IPS-20b (cell line): ENCODE results near the gene CEMP1.
"Not testable (repeated sequence)": the region's sequence is repeated elsewhere in the genome, so short reads cannot be mapped to it uniquely, and the experiment has no call there.

Source experiments
- H3K27ac ChIP-seq: one replicate; pipeline ENCODE4 v1.5.1; 2013; ENCODE audit warnings: low read length
- H3K27me3 ChIP-seq: 2 replicates; pipeline ENCODE4 v1.6.1; 2013; ENCODE audit warnings: mild to moderate bottlenecking, low read length, inconsistent platforms; ENCODE audit not compliant: insufficient read depth
- H3K36me3 ChIP-seq: 2 replicates; pipeline ENCODE4 v1.6.1; 2013; ENCODE audit warnings: low read depth, mild to moderate bottlenecking, inconsistent platforms, low read length, moderate library complexity; ENCODE audit not compliant: insufficient read depth
- H3K4me1 ChIP-seq: 2 replicates; pipeline ENCODE4 v1.6.1; 2013; ENCODE audit warnings: mild to moderate bottlenecking, control low read depth, inconsistent platforms, low read length, moderate library complexity; ENCODE audit not compliant: insufficient read depth
- H3K4me3 ChIP-seq: 2 replicates; pipeline ENCODE4 v1.5.1; 2013; ENCODE audit warnings: mild to moderate bottlenecking, low read length, inconsistent platforms
- H3K9ac ChIP-seq: 2 replicates; pipeline ENCODE4 v1.6.1; 2013; ENCODE audit warnings: low read depth, mild to moderate bottlenecking, inconsistent platforms, low read length, moderate library complexity
- H3K9me3 ChIP-seq: 2 replicates; pipeline ENCODE4 v1.6.1; 2013; ENCODE audit warnings: mild to moderate bottlenecking, low read depth, low read length, inconsistent platforms; ENCODE audit not compliant: insufficient read depth

The CEMP1 gene

DNA sequence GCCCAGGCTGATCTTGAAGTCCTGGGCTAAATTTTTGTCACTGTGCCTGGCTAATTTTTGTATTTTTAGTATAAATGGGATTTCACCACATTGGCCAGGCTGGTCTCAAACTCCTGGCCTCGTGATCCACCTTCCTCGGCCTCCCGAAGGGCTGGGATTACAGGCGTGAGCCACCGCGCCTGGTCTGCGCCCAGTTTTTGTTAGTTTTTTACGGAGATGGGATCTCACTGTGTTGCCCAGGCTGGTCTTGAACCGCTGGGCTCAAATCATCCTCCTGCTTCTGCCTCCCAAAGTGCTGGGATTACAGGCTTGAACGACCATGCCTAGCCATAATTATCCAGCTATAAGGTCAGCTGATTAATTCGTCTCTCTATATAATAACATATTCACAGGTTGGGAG lies 2.7 kb upstream of the CEMP1 start:
- H3K27ac ChIP-seq: no peak overlapping the region
- H3K4me1 ChIP-seq: peaks cover 6% of the 10 kb centered on the region; the same call in 1 of the 2 replicates
- peaks cover 9% of the 10 kb centered on the region; the same call in 1 of the 2 replicates for H3K36me3 ChIP-seq

GRCh38 chr16:2533142-2533755 lies 2.0 kb upstream of the CEMP1 start:
- Histone ChIP-seq H3K36me3 (peaks cover 15% of the 10 kb centered on the region; the same call in 1 of the 2 replicates), H3K4me3 (peak overlapping the region; percentile 73)
- not testable (repeated sequence) for H3K9ac ChIP-seq, H3K4me1 ChIP-seq, H3K27me3 ChIP-seq, H3K9me3 ChIP-seq, H3K27ac ChIP-seq

More for the DNA sequence above, 2.7 kb upstream of the CEMP1 start:
- Histone ChIP-seq H3K27me3 (no peaks in the 10 kb centered on the region; the same call in 1 of the 2 replicates), H3K4me3 (no peak overlapping the region), H3K9ac (no peak overlapping the region), H3K9me3 (no peaks in the 10 kb centered on the region)

GRCh38 chr16:2532494-2533141 lies 1.4 kb upstream of the CEMP1 start:
- no peaks in the 10 kb centered on the region; the same call in 1 of the 2 replicates for H3K27me3 ChIP-seq
- H3K4me3 ChIP-seq: peak overlapping the region; percentile 73
- H3K36me3 ChIP-seq: peaks cover 17% of the 10 kb centered on the region; the same call in 1 of the 2 replicates
- no peak overlapping the region for H3K27ac ChIP-seq
- peaks cover 6% of the 10 kb centered on the region; the same call in 1 of the 2 replicates for H3K4me1 ChIP-seq
- peak overlapping the region; percentile 62; the same call in 1 of the 2 replicates for H3K9ac ChIP-seq
- no peaks in the 10 kb centered on the region for H3K9me3 ChIP-seq

DNA sequence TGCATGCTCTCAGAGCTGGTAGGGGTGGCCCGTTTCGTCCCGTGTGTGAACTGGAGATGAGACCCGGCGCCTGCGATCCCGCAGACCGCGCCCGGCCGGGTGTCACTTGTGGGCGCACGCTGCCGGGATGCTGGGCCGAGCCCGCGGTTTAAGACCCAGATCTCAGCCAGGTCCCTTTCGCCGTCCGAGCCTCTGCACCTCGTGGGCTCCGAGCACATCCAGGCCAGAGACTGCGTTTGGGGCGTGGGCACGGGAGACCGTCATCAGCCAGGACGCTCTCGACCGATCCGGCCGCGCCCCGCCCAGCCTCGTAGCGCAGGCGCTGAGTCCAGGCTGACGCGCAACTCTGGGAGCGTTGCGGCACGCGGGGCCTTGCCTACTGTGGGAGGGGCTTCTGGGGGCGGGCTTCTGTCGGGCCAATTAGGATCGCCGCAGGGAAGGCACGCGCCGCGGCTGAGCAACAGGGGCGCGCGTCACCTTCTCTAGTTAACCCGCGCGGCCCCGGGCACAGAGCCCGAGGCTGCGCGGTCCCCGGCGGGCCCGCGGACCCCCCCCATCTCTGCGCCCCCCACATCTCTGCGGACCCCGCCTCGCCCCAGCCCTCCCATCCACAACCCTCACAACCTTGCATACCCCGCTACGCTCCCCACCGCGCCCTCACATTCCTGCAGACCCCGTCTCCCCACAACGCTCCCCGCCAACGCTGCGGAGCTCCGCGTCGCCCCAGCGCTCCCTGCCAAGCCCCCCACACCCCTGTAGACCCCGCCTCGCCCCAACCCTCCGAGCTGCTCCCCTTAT lies 687 bp upstream of the CEMP1 start:
- Histone ChIP-seq H3K27me3 (no peaks in the 10 kb centered on the region; the same call in 1 of the 2 replicates), H3K9me3 (no peaks in the 10 kb centered on the region), H3K9ac (peak overlapping the region; percentile 65; the same call in 1 of the 2 replicates), H3K4me1 (peaks cover 6% of the 10 kb centered on the region; the same call in 1 of the 2 replicates), H3K27ac (no peak overlapping the region), H3K4me3 (peak overlapping the region; percentile 73), H3K36me3 (peaks cover 17% of the 10 kb centered on the region; the same call in 1 of the 2 replicates)

DNA sequence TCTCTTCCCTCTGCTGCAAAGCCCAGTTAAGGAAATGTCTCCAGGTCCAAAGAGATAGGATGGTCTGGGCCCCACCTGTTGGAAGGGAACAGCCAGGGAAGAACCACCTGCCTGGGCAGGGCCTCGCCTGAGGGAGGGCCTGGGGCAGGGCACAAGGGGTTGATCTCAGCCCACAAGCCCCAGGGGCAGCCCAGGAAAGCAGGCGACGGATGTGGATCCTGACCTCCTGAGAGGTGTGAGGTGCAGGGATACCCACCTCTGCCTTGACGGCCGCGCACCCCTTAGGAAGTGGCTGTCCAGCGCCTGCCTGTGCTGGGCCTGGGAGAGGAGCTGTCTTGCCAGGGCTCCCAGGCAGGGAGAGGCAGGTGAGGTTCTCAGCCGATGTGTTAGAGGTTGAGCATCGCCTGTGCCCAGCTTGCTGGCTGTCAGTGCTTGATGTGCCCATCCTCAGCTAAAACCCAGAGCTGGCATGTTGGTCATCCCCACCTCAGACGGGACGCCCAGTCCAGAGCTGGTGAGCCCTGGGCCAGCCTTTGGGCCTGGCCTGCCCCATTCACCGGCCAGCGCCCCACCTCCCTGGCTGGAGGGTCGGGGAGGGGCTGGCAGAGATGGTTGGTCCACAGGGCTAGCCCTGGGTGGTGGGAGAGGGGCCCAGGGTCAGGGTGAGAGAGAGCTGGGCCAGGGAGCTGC lies 434 bp downstream of the CEMP1 start:
- peak overlapping the region; percentile 65; the same call in 1 of the 2 replicates for H3K9ac ChIP-seq
- H3K4me1 ChIP-seq: peaks cover 6% of the 10 kb centered on the region; the same call in 1 of the 2 replicates
- H3K27ac ChIP-seq: no peak overlapping the region
- H3K9me3 ChIP-seq: no peaks in the 10 kb centered on the region
- H3K27me3 ChIP-seq: no peaks in the 10 kb centered on the region; the same call in 1 of the 2 replicates
- H3K4me3 ChIP-seq: peak overlapping the region; percentile 64; the same call in 1 of the 2 replicates
- peaks cover 24% of the 10 kb centered on the region for H3K36me3 ChIP-seq

DNA sequence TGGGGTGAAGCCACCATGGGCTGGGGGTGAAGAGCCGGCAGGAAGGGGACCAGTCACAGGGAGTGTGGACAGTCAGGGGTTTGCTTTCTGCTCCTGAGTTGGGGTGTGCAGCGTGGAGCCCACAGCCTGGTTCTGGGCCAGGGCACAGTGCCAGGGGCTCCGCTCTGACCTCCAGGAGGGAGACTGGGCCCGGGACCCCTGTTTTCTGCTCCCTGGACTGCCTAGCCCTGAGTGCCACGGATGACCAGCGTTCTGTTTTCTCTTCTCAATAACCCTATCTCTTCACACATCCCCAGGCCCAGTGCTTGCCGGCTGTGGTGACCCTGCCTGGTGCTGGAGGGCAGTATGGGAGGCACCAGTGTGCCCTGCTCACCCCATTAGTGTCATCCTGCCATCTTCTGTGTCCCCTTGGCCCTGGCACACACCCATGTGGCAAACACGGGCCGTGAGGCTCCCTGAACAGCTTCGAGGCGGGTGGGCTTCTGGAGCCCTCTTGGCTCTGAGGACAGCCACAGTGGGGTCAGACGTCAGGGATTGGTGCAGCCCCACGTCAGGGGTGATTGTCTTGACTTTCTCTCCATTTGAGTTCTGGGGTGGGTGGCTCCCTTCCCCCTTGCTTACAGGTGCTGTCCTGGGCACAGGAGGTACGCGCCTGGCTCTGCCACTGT lies 1.1 kb downstream of the CEMP1 start:
- H3K9ac ChIP-seq: no peak overlapping the region
- H3K9me3 ChIP-seq: no peaks in the 10 kb centered on the region
- peaks cover 25% of the 10 kb centered on the region for H3K36me3 ChIP-seq
- no peak overlapping the region for H3K27ac ChIP-seq
- H3K4me3 ChIP-seq: no peak overlapping the region
- peaks cover 6% of the 10 kb centered on the region; the same call in 1 of the 2 replicates for H3K4me1 ChIP-seq
- H3K27me3 ChIP-seq: no peaks in the 10 kb centered on the region; the same call in 1 of the 2 replicates

- Histone ChIP-seq H3K9ac (no peak overlapping the region), H3K4me1 (peaks cover 6% of the 10 kb centered on the region; the same call in 1 of the 2 replicates), H3K36me3 (peaks cover 32% of the 10 kb centered on the region), H3K9me3 (no peaks in the 10 kb centered on the region), H3K27me3 (no peaks in the 10 kb centered on the region; the same call in 1 of the 2 replicates), H3K27ac (no peak overlapping the region), H3K4me3 (no peak overlapping the region)
Measured at GRCh38 chr16:2529061-2529931, 1.9 kb downstream of the CEMP1 start.

DNA sequence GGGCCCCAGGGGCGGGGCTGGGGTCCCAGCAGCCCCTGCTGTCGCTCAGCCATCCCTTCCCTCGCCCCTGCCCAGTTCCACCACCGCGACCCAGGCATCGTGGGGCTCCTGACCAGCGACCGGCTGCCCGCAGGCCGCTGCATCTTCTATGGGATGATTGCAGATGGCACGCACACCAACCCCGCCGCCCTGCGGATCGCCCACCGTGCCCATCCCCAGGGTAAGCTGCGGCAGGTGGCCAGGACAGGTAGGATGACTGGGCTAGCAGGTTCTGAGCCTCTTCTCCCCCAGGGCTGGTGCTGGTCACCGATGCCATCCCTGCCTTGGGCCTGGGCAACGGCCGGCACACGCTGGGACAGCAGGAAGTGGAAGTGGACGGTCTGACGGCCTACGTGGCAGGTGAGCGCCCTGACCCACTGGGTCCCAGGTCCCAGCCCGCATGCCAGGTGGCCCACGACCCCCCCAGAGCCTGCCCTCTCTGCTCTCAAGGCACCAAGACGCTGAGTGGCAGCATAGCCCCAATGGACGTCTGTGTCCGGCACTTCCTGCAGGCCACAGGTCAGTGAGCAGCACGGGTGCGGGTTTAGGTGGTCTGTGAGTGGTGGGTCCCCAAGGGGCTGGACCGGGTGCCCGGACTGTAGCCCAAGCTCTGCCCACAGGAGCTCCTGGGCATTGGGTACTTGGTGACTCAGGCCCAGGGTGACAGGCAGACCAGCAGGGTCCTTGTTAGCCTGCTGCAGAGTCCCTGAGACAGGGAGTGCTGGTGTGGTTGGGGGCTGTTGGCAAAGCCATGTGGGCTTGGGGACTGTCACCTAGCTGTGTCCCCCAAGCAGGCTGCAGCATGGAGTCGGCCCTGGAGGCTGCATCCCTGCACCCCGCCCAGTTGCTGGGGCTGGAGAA lies 2.8 kb downstream of the CEMP1 start:
- H3K27me3 ChIP-seq: no peaks in the 10 kb centered on the region; the same call in 1 of the 2 replicates
- no peaks in the 10 kb centered on the region for H3K9me3 ChIP-seq
- no peak overlapping the region for H3K27ac ChIP-seq
- peaks cover 41% of the 10 kb centered on the region for H3K36me3 ChIP-seq
- no peak overlapping the region for H3K9ac ChIP-seq
- no peak overlapping the region for H3K4me3 ChIP-seq
- peaks cover 6% of the 10 kb centered on the region; the same call in 1 of the 2 replicates for H3K4me1 ChIP-seq

DNA sequence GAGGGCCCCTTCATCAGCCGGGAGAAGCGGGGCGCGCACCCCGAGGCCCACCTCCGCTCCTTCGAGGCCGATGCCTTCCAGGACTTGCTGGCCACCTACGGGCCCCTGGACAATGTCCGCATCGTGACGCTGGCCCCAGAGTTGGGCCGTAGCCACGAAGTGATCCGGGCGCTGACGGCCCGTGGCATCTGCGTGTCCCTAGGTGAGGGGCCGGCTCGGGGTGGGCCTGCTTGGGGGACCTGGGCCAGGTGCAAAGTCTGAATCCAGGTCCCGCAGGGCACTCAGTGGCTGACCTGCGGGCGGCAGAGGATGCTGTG lies 3.5 kb downstream of the CEMP1 start:
- Histone ChIP-seq H3K4me3 (no peak overlapping the region), H3K27me3 (no peaks in the 10 kb centered on the region), H3K27ac (no peak overlapping the region), H3K36me3 (peaks cover 47% of the 10 kb centered on the region), H3K4me1 (peaks cover 6% of the 10 kb centered on the region; the same call in 1 of the 2 replicates), H3K9ac (no peak overlapping the region), H3K9me3 (no peaks in the 10 kb centered on the region)
